Dermis microvascular lymphatic vessel endothelial cell (primary cell): ENCODE results near the gene TLCD2. TPM values are rescaled to one million over a fixed set of nuclear protein-coding genes. Genes with fewer than 3 reads are reported as not detected.
"Not testable (repeated sequence)": the region's sequence is repeated elsewhere in the genome, so short reads cannot be mapped to it uniquely, and the experiment has no call there.

ENCODE experiments used
- DNase-seq, 2 donors: peaks; one replicate each; pipeline versions ENCODE4 v3.0.0 to v3.0.0-alpha.2; 2010; ENCODE audit warnings: low read depth in 2 of 2
- total RNA-seq: library from RNA; depleted of rRNA; stranded (reverse); fragments of >200 nt; gene quantifications from 2 replicates; pipeline ENCODE4 v1.2.1, GENCODE V29; 2014

Gene TLCD2
- 1.4 and 1.5 TPM in 2 replicates for total RNA-seq

- DNase-seq = peak in 1 of 2 donors; percentile 72
Observed at GRCh38 chr17:1709971-1710806, at the start of gene TLCD2. TLCD2 (minus strand) TSS chr17:1710377; CDS start chr17:1710242, 135 bp downstream.

- no peak for DNase-seq
Observed at GRCh38 chr17:1759529-1759928, 49.4 kb upstream of the TLCD2 start.

- no peak for DNase-seq
Observed at GRCh38 chr17:1758807-1759206, 48.6 kb upstream of the TLCD2 start.

GRCh38 chr17:1755827-1756262, 45.7 kb upstream of the TLCD2 start:
- DNase-seq = no peak

- DNase-seq = no peak
Observed at GRCh38 chr17:1755252-1755826, 45.2 kb upstream of the TLCD2 start.

- DNase-seq = no peak
Observed at GRCh38 chr17:1754430-1755112, 44.4 kb upstream of the TLCD2 start.

GRCh38 chr17:1753767-1754429, 43.7 kb upstream of the TLCD2 start:
- no peak for DNase-seq

- peak in 1 of 2 donors; percentile 34 for DNase-seq
Observed at GRCh38 chr17:1752425-1753262, 42.5 kb upstream of the TLCD2 start.

- DNase-seq = no peak
Observed at GRCh38 chr17:1750628-1751027, 40.5 kb upstream of the TLCD2 start.

- DNase-seq = peak in 1 of 2 donors; percentile 54
Observed at GRCh38 chr17:1746975-1747543, 36.9 kb upstream of the TLCD2 start.

- DNase-seq = no peak
Observed at GRCh38 chr17:1745513-1746020, 35.4 kb upstream of the TLCD2 start.

GRCh38 chr17:1744551-1745512, 34.7 kb upstream of the TLCD2 start:
- DNase-seq = no peak

GRCh38 chr17:1743088-1743439, 32.9 kb upstream of the TLCD2 start:
- no peak for DNase-seq

- no peak for DNase-seq
Observed at GRCh38 chr17:1742371-1743087, 32.4 kb upstream of the TLCD2 start, which contains the start of gene SERPINF2. SERPINF2 (plus strand) TSS chr17:1742871; CDS start chr17:1744996, 2,125 bp downstream.

- not testable (repeated sequence) for DNase-seq
Observed at GRCh38 chr17:1741899-1742298, 31.7 kb upstream of the TLCD2 start.

GRCh38 chr17:1737531-1738291, 27.5 kb upstream of the TLCD2 start:
- no peak for DNase-seq
